Testis (tissue), 2 donors: ENCODE measurements around the gene RUVBL2.

Experiments used
- CTCF ChIP-seq, 3 experiments: fragments of 450-650 bp in 2 of 3; fragments of 200-600 bp in 1 of 3; sonication (generic) in 1 of 3; IDR thresholded peaks; one replicate each; pipeline ENCODE4 v1.5.1; 2016 to 2019; ENCODE audit warnings: antibody characterized with exemption in 3 of 3, mild to moderate bottlenecking in 2 of 3, moderate library complexity in 1 of 3
- POLR2A ChIP-seq: fragments of 450-650 bp; IDR thresholded peaks from one replicate; pipeline ENCODE4 v1.6.1; 2017; ENCODE audit warnings: antibody characterized with exemption, mild to moderate bottlenecking, moderate library complexity

- TF ChIP-seq POLR2A = no peak
- TF ChIP-seq CTCF (IDR thresholded peaks at IDR 0.05) = no peak
These were observed 46.5 kb upstream of the RUVBL2 start for GRCh38 chr19:48947258-48947542.
